ENCODE results near the gene ZBTB14.

GRCh38 chr18:5239447-5239846 is 56.1 kb downstream of the ZBTB14 start:
- no peak for TF ChIP-seq CTCF (IDR thresholded peaks at IDR 0.05; ENCODE audit: low read length)
- TF ChIP-seq EZH2 (optimal IDR thresholded peaks at IDR 0.05; ENCODE audit: low read depth, low read length) = no peak
- no peak for TF ChIP-seq EZH2phosphoT487 (IDR thresholded peaks at IDR 0.05; ENCODE audit: low read length)

All from MM.1S (cell line).